LNCaP clone FGC (cell line): ENCODE results near the gene DDX17.

Experiments used
- DNase-seq: peaks from one replicate; pipeline ENCODE4 v3.0.0-alpha.2; 2011; ENCODE audit warnings: low read depth
- H3K4me3 ChIP-seq: 2 replicates; pipeline ENCODE4 v1.5.1; 2011; ENCODE audit warnings: mild to moderate bottlenecking, low read depth, low read length, control low read depth
- TF ChIP-seq, protein P1 (sequence below): IDR thresholded peaks from 2 replicates; pipeline ENCODE4 v1.5.1; 2012; ENCODE audit warnings: mild to moderate bottlenecking; ENCODE audit not compliant: control insufficient read depth, insufficient read depth; ENCODE audit errors: extremely low read depth

Gene DDX17

DNA sequence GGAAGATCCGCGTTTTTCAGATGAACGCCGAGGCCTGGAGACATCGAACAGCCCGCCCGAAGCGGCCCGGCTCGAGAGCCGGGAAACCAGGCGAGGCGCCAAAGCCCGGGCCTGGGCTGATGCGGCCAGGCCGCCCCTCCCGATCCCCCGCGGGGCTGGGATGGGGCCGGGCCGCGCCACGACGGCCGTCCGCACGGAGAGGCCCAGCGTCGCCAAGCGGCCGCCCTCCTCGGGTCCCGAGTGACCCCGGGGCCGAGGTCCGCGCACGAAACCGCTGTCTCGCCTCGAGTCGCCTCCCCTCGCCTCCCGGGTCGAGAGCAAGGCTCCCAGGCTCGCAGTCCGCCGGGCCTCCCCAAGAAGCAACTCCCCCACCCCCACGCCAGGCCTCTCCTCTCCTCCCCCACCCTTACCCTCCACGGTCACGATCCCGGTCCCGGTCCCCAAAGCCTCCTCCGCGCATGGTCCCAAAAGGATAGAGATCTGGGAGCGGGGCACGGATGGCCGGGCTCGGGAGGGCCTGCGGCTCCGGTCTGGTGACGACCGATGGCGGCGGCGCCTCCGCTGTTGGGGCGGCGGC is 482 bp downstream of the DDX17 start:
- peak overlapping the region; percentile 90 for H3K4me3 ChIP-seq
- DNase-seq, result no peak
- TF ChIP-seq, protein P1, sequence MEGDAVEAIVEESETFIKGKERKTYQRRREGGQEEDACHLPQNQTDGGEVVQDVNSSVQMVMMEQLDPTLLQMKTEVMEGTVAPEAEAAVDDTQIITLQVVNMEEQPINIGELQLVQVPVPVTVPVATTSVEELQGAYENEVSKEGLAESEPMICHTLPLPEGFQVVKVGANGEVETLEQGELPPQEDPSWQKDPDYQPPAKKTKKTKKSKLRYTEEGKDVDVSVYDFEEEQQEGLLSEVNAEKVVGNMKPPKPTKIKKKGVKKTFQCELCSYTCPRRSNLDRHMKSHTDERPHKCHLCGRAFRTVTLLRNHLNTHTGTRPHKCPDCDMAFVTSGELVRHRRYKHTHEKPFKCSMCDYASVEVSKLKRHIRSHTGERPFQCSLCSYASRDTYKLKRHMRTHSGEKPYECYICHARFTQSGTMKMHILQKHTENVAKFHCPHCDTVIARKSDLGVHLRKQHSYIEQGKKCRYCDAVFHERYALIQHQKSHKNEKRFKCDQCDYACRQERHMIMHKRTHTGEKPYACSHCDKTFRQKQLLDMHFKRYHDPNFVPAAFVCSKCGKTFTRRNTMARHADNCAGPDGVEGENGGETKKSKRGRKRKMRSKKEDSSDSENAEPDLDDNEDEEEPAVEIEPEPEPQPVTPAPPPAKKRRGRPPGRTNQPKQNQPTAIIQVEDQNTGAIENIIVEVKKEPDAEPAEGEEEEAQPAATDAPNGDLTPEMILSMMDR, result no peak

DNA sequence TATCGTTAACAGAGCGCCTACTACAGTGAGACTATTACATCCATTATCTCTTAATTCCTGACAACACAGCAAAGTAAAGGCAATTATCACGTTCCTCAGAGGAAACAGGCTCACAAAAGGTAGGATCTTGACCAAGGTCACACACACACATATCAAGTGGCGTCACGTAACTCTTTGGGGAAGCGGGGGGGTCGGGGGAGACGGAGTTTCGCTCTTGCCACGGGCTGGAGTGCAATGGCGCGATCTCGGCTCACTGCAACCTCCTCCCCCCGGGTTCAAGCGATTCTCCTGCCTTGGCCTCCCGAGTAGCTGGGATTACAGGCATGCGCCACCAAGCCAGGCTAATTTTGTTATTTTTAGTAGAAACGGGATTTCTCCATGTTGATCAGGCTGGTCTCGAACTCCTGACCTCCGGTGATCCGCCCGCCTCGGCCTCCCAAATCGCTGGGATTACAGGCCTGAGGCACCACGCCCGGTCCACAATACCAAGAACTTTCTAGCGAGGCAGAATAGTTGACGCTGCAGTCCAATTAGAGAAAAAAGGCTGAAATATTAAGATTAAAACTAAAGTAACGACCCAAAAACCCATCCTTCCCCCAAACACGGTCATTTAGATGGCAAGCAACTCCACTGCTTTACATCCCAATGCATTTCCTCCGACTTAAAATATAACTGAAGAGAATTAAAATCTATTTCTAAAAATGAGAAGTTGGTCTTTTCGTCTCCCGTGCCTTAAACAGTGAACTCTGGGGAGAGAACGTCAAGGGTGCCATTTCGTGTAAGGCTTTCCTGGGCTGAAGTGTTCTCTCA is 1.2 kb downstream of the DDX17 start:
- DNase-seq, result no peak
- peak overlapping the region; percentile 90 for H3K4me3 ChIP-seq
- TF ChIP-seq, protein P1, result peak; percentile 8; the same call in 1 of the 2 replicates

DNA sequence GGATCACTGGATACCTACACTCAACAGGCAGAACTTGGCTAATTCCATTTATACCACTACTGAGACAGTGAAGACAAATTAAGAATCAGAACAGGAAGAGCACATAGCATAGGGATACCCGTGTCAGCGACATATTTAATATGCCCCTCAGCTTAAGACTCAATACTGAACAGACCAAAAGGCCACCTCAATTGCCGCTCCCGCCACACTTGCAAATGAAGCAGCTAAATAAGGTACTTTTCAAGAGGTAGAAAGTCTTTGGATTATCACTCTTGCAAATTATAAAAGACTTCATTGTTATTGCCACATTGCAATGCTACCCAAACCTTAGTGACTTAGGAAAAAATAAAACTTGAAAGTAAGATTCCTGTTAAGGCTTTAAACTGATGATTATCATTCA is 3.1 kb downstream of the DDX17 start:
- DNase-seq, result peak; percentile 58
- TF ChIP-seq, protein P1, result no peak
- H3K4me3 ChIP-seq, result peak overlapping the region; percentile 2; the same call in 1 of the 2 replicates

DNA sequence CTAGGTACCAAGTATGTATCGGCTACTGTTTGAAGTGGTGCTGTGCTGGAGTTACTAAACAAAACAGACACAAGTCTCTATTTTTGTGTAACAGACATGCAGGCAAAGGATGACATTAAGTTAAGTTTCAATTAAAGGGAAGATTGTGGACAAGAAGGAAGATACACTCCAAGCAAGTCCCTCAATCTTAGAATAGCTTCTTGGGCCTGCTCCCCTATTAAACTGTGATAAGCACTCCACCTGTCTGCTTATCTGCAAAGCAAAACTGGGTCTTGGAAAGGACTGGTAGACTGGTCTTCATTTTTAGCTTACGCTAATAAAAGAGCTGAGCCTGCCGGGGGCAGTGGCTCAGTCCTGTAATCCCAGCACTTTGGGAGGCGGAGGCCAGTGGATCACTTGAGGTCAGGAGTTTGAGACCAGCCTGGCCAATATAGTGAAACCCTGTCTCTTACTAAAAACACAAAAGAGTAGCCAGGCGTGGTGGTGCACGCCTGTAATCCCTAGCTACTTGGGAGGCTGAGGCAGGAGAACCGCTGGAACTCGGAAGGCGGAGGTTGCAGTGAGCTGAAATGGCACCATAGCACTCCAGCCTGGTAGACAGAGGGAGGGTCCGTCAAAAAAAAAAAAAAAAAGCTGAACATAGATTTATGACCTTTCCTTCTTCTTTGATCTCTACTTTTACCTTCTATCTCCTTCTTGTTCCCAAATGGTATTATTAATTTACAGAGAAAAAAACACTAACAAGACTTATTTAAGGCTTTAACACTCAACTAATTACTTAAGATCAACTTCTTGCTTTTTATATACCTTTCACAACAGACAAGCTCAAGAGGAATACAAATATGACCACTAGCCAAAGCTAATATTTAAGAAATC is 4.1 kb downstream of the DDX17 start:
- no peak for DNase-seq
- TF ChIP-seq, protein P1, result no peak
- H3K4me3 ChIP-seq, result no peak overlapping the region

DNA sequence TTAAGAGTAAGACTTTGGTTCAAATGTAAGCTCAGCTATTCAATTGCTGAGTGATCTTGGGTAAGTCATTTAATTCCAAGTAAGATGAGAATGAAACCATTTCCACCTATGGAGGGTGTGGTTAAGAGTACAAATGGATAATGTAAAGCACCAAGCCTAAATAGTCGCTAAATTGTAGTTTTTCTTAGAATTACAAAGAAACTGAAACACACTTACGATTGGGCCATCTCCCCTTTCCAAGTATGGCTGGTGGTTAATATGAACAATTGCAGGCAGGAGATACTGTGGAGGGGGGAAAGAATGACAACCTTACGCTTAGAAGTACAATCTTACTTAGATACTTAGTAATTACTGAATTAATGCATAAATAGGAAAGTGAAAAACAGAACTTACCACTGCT is 8.2 kb downstream of the DDX17 start:
- no peak for DNase-seq
- TF ChIP-seq, protein P1, result no peak

DNA sequence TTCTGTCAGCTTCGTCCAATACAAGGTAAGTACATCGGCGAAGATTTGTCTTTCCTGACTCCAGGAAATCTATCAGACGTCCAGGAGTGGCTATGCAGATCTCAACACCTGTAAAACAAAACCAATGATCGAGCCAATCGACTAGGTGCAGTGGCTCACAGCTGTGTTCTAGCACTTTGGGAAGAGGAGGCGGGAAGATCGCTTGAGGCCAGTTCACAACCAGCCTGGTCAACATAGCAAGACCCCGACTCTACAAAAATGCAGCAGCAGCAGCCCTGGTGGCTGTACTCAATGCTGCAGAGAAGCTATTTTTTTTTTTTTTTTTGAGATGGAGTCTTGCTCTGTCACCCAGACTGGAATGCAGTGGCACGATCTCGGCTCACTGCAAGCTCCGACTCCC is 11.2 kb downstream of the DDX17 start:
- DNase-seq, result no peak
- no peak overlapping the region for H3K4me3 ChIP-seq
- TF ChIP-seq, protein P1, result no peak

More for the DNA sequence above, 8.2 kb downstream of the DDX17 start:
- no peak overlapping the region for H3K4me3 ChIP-seq
